HL-60 (cell line): ENCODE results near the gene DYRK3.

Source experiments
- DNase-seq, 2 experiments: peaks; one replicate each; pipeline ENCODE4 v3.0.0-alpha.2; 2010 to 2020; ENCODE audit warnings: low read depth in 1 of 2, low spot score in 1 of 2
- H3K27ac ChIP-seq: fragments of 250-450 bp; sonication (Bioruptor Pico); replicated peaks from 2 replicates; pipeline ENCODE4 v1.5.1; 2020; ENCODE audit warnings: mild to moderate bottlenecking, moderate library complexity
- H3K27me3 ChIP-seq: fragments of 250-450 bp; sonication (Bioruptor Pico); 2 replicates; pipeline ENCODE4 v1.5.1; 2021; ENCODE audit warnings: mild to moderate bottlenecking, moderate library complexity; ENCODE audit not compliant: insufficient read depth, poor library complexity, severe bottlenecking
- H3K4me3 ChIP-seq: replicated peaks from 2 replicates; pipeline ENCODE4 v1.5.1; 2011; ENCODE audit warnings: mild to moderate bottlenecking, control low read depth, low read length; ENCODE audit not compliant: insufficient read depth
- CTCF ChIP-seq: IDR thresholded peaks from one replicate; pipeline ENCODE4 v1.5.1; 2011; ENCODE audit warnings: low read length, control low read depth, inconsistent platforms; ENCODE audit not compliant: insufficient read depth
- GABPA ChIP-seq: IDR thresholded peaks from 2 replicates; pipeline ENCODE4 v1.6.1; 2012; ENCODE audit warnings: low read depth
- POLR2AphosphoS5 ChIP-seq: IDR thresholded peaks from 2 replicates; pipeline ENCODE4 v1.6.1; 2012; ENCODE audit warnings: low read depth
- REST ChIP-seq: IDR thresholded peaks from 2 replicates; pipeline ENCODE4 v1.6.1; 2012; ENCODE audit warnings: low read depth; ENCODE audit not compliant: insufficient replicate concordance
- SPI1 ChIP-seq: IDR thresholded peaks from 2 replicates; pipeline ENCODE4 v1.6.1; 2012; ENCODE audit warnings: low read depth, mild to moderate bottlenecking, borderline replicate concordance

Gene DYRK3

GRCh38 chr1:206686478-206687249 lies 51.3 kb downstream of the DYRK3 start:
- H3K27ac ChIP-seq = peak overlapping the region; percentile 73

GRCh38 chr1:206687251-206687914 lies 52.0 kb downstream of the DYRK3 start:
- H3K4me3 ChIP-seq = peak overlapping the region; percentile 78
- TF ChIP-seq REST (no peak), CTCF (no peak), GABPA (no peak), SPI1 (no peak), POLR2AphosphoS5 (no peak)
- H3K27me3 ChIP-seq = no peaks in the 10 kb centered on the region
- no peak for DNase-seq
- H3K27ac ChIP-seq = peak overlapping the region; percentile 73

More at GRCh38 chr1:206686478-206687249, 51.3 kb downstream of the DYRK3 start:
- H3K4me3 ChIP-seq = peak overlapping the region; percentile 78
- peak in 1 of 2 experiments; percentile 32 for DNase-seq
- no peaks in the 10 kb centered on the region for H3K27me3 ChIP-seq
- TF ChIP-seq CTCF = no peak
- TF ChIP-seq SPI1 = peak; percentile 54; the same call in 1 of the 2 replicates
- TF ChIP-seq POLR2AphosphoS5 = no peak
- TF ChIP-seq REST = no peak
- peak; percentile 57; the same call in 1 of the 2 replicates for TF ChIP-seq GABPA

GRCh38 chr1:206687915-206688442 lies 52.6 kb downstream of the DYRK3 start:
- no peak overlapping the region for H3K27ac ChIP-seq
- H3K27me3 ChIP-seq = no peaks in the 10 kb centered on the region
- TF ChIP-seq GABPA = no peak
- TF ChIP-seq SPI1 = no peak
- TF ChIP-seq CTCF = no peak
- TF ChIP-seq REST = no peak
- TF ChIP-seq POLR2AphosphoS5 = no peak
- no peak for DNase-seq
- no peak overlapping the region for H3K4me3 ChIP-seq
